HG02798 (cell line): ENCODE measurements around the gene COL12A1.

Experiments used
- ATAC-seq: cut with Tn5 transposase; IDR thresholded peaks from one replicate; pipeline ENCODE4 v1.9.1; 2021; ENCODE audit warnings: mild to moderate bottlenecking; ENCODE audit not compliant: unreplicated experiment, poor library complexity

COL12A1 gene

DNA sequence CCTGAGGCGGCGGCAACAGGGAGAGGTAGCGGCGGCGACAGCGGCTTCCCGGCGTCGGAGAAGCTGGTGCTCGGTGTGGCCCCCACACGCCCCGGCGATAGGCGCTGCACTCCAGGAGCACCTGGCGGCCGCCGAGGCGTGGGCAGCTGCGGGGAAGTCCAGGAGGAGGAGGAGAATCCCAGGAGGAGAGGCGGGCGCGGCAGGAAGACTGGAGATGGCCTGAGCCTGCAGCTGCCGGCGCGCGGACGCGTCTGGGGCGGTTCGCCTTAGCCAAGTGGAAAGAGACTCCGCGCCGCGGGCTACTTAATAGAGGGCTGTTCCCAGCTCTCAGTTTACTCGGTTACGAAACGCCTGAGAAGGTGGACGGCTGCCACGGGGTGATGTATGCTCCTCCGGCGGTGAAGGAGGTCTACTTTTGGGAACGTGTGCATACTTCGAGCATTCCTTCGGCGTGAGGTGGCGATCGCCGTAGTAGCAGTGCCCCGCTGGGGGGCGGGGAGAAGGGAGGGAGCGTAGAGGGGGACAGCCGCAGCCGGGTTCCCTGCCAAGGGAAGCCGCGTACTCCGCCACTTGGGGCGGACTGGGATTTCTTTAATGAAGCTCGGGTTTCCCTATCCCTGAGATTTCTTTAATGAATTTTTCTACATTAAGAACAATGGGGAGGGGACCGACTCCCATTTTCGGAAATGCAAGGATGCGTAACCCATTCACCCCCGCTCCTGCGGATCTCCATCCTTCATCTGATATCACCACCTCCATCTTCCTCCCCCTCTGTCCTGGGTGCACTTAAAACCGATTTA lies at the start of gene COL12A1:
COL12A1 (minus strand) TSS at position 278 of the 800 bp plus-strand sequence. CDS start 3,261 bp downstream, outside the sequence.
- no peak for ATAC-seq

DNA sequence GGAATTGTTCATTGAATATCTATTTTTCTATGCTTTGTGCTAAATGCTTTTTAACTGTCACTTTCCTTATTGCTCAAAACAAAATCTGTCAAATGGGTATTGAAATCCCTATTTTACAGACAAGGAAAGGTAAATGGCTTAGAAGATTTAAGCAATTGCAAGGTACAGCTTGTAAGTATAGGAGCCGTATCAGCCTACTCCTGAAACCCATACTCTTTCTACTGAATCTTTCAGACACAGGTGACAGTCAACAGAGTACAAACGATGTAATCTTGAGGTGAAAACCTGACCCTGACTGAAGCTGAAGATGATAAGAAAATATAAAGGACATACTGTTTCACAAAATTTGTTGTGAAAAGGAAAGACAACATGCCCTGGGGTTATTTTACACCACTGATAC lies 44.7 kb upstream of the COL12A1 start:
- no peak for ATAC-seq

DNA sequence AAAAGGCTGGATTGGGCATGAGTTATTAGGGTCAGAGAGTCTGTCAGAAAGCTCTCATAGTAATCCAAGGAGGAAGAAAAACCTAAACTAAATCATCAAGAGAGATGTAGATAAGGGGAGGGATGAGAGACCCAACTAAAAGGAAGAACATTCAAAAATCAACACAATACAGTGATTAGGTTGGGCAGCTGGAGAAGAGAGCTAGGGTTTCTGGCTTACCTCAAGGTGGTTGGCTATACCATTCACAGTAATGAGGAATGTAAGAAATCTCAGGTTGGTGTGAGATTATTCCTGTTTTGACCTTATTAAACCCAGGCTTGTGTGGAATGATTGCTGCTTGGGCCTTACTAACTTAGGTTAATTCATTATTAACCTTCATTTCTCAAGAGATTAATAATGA lies 44.0 kb upstream of the COL12A1 start:
- ATAC-seq = no peak

DNA sequence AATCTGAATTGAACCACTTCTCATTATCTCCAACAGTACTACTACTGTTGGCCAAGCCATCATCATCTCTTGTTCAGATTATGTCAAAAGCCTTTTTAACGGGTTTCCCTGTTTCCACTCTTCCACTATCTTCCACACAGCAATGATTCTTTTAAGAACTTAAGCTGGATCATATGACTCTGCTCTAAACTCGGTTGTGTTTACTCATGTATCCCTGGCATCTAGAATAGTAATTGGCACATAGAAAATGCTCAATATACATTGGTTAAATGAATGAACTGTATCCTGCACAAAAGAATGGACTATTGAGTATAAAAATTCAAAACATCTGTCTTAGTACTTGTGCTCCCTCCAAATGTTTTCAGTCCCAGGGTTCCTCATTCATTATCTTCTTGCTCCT lies 40.5 kb upstream of the COL12A1 start:
- ATAC-seq = no peak

DNA sequence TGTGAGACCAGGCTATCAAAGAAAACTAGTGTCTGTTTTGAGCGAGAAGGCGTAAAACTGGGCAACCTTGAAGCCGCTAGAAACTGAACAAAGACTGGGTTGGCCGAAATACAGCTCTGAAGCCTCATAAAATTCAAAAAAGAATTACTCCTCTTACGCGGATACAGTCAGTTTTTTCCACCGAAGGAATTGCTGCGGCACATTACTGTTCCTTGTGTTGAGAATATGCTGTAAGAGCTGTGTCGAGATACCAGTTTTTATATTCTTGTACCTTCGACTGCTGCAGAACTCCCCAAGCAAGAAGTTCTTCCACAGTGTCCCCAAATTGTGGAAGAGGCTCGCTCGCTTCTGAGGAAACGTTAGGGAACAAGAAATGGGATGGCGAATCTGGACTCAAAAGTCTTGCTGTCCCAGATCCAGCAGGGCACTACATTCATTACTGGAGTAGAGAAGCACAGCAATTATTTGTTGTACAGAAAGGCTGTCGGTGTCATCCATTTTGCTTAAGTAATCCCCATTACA lies 38.3 kb upstream of the COL12A1 start:
- ATAC-seq = peak; percentile 20

DNA sequence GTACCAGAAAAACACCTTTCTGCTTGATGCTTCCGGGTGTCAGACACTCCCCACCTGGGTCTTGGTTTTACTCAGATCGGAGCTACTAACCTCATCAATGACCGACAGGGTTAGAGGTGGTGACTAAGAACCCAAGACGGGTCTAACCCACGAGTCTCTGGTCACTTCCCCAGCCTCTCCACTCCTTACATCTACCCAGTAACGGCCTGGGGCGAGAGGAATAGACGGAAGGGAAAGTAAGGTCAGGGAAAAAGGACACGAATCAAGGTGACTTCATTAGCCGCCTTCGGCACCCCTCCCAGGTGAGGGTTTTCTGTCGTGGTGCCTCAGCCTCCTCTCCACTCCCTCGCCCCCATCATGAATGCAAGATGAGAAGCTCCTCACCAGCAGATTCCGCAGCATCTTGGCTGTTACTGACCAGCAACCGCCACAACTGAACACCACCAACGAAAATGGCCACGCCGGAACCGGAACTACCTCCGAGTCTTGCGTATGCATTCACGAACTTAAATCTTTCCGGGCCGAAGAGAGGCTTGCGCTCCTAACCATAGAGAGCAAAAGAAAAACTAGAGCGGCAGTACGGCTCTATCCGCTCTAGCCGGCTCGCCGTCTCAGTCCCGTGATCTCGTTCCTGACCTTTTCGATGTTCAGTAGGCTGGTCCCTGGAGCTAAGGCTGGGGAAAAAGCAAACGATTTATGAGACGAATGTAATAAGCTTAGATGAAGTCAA lies 37.6 kb upstream of the COL12A1 start, which contains the start of gene COX7A2:
COX7A2 (minus strand) TSS at position 469 of the 730 bp plus-strand sequence; CDS start at position 402, 67 bp downstream.
- ATAC-seq = peak; percentile 96

DNA sequence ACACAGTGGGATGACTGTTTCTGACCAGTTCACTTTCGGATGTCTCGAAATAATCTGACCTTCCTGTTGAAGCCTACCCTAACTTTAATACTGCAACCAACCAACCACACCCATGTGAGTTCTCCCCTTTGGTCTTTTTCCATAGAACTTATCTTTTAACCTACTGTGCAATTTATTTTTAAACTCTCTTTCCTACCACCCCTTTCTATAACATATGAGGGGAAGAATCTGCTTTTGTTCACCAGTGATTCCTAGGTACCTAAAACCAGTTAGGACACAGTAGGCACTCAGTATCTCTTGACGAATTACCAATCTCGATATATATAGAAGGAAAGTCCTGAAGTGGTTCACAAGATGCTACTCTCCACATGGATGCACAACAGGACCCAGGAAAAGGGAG lies 30.8 kb upstream of the COL12A1 start:
- ATAC-seq = no peak

DNA sequence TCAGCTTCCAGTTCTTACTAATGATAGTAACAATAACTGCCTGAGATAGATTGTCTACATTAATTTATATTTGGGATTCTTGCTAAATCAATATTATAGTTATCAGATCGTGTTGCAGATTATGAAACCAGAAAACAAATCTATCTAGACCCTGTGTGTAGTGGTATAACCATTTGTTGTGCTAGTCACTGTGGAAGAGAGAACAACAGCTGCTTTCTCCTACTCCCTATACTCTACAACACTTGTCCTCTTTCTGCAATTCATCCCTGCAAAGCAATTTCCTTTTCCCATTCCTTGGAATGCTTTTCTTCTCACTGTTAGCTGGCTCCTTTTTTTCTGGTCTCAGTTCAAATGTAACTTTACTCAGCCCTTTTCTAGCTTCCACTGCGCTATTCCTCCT lies 29.4 kb upstream of the COL12A1 start:
- no peak for ATAC-seq

DNA sequence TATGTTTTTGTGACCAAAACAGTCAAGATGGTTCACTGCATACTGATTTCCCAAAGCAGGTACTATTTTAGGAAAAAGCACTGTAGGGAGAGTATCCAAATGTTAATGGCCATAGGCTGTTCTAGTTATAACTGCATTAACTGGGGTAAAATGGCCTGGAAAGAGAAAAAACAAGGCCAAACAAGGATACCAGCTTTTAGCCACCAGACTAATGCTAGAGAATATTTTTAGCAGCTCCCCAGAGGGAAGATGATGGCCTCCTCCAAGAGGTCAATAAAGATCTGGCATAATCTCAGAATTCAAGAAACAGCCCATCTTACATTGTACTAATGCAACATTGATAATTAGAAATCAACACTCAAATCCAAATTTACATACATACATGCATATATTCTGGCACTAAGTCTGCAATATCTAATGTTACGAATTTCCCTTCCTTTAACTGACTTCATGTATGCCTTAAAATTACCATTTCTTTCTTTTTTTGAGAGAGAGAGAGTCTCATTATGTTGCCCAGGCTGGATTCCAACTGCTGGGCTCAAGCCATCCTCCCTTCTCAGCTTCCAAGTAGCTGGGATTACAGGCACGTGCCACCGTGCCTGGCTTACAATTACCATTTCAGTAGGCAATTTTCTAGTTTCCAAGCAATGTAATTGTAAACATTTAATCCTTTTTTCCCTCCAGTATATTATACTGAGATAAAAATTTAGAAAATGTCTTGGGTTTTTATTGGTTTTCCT lies 28.4 kb upstream of the COL12A1 start:
- ATAC-seq = no peak

DNA sequence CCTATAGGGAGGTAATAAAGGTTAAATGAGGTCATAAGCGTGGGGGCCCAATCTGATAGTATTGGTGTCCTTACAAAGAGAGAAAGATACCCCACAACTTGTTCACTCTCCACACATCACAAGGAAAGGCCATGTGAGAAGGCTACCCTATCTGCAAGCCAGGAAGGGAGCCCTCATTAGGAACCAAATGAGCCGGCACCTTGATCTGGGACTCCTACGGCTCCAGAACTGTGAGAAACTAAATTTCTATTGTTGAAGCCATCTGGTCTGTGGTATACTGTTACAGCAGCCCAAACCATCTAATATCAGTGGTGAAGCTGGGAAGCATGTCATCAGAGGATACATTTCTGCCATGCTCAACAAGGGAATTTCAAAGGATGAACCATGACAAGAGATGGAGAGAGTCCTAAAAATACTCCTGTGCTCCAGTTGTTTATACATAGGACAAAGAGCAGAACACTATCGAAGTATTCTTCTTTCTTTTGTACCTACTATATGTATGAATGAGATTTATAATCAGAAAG lies 27.3 kb upstream of the COL12A1 start:
- no peak for ATAC-seq

DNA sequence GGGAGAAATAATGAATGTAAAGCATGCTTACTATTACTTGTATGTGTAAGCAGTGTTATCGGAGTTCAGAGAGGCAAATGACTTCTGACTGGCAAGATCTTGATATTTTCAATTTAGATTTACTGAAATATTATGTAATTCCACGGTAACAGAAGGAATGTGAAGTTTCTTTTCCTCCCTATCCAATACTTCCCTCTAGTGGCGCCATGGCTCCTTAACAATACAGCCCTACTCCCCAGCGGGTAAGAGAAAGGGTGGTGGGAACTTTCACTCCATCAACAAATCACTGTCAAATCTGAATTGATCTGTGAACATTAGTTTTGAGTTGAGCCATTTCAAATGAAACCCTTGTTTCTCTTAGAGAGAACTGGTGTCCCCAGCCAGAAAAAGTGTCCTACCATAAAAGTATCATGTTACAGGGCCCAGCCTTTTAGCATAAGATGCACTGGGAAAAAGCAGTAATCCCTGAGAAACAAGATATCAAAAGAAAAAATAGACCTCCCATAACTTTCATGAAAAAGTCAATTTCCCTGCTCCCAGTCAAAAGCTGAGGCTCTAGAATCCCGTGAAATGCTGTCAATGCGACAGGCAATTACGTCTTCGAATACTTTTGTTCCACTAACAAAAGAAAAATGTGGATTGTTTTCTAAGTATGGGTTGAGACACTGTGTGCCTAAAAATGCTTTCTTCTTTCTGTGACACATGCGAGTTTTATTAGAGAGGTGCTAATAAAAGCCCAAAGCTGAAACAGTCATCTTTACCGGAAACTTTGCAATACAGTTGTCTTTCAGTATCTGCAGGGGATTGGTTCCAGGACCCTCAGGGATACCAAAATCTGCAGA lies 24.9 kb upstream of the COL12A1 start:
- ATAC-seq = no peak

DNA sequence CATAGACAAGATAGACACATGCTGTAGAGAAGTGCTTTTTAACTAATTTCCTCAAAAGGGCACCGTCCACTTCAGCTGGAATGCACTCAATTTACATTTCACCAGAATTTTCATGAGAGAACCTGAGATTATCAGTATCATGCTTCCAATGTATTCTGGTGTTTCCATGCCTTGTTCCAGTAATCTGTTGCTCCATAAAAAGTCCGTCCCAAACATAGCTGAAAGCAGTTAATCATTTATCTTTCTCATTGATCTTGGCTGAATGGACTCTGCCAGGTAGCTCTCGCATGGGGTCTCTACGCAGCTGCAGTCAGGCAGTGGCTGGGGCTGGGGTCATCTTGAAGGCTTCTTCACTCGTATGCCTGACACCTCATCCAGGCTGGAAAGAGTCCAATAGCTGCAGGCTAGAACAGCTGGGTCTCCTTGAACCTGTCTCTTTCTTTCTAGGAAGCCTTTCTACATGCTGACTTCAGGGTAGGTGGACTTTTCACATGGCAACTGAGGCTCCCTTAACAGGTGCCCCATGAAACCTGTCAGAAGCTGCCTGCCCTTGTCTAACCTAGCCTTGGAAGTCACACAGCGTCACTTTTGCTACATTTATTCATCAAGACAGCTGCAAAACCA lies 18.6 kb upstream of the COL12A1 start:
- no peak for ATAC-seq

DNA sequence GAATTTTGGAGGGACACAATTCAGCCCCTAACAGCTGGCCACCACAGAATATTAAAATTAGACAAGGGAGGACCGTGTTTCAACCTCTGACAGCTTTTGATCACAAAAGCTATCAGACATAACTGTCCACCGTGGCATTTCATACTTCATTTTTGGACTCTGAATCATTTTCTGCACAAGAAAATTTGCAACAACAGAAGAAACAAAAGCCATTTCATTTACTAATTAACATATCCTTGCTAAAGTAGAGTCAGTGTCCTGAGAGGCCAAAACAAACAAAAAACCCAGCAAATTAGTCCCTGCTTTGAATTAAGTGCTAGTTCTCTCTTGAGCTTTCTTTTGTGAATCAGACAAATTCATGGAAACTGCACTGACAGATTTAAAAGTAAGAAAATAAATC lies 17.6 kb upstream of the COL12A1 start:
- no peak for ATAC-seq

DNA sequence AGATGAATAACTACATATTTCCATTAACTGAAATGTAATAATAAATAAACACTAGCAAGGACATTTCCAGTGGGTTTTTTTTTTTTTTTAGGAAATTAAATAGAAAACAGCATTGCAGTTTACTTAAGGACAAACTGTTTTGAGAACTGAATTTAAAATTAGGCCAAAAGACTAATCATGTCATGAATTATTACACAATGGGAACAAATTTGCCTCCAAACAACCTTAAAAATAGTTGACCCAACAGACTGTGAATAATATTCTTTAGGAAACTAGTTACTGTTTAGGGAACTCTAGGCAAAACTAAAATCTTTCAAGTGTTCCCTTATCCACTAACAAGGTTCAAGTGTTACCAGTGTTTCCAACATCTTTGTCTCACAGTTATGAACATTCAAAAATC lies 16.4 kb upstream of the COL12A1 start:
- ATAC-seq = no peak

DNA sequence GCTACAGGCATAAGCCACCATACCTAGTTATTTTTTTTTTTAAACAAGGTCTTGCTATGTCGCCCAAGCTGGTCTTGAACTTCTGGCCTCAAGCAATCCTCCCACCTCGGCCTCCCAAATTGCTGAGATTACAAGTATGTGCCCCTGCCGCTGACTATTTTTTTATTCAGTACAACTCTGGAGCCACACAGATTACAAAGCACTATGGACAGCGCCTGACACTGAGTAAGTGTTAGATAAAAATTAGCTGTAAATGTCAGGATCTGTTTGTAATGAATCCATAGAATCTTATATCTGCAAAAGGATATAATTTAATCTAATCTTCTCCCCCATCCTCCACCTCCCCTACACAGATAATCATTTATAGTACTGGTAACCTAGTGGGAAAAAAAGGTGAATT lies 15.3 kb upstream of the COL12A1 start:
- ATAC-seq = no peak

DNA sequence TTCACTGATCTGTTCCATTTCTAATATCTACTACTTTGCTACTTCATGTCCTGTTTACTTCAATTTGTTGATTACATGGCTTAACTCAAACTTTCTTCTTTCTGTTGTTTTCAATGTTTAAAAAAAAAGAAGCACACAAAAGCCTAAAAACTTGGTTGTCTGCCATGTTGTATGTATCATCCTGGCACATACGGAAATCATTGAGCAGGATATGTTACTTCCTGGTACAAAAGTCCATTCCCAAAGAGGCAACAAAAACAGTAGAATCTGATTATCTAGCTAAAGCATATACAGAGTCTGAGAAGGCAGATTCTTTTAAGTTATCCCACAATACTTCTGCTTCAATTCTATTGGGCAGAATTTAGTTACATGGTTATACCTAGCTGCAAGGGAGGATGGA lies 14.5 kb upstream of the COL12A1 start:
- ATAC-seq = no peak

DNA sequence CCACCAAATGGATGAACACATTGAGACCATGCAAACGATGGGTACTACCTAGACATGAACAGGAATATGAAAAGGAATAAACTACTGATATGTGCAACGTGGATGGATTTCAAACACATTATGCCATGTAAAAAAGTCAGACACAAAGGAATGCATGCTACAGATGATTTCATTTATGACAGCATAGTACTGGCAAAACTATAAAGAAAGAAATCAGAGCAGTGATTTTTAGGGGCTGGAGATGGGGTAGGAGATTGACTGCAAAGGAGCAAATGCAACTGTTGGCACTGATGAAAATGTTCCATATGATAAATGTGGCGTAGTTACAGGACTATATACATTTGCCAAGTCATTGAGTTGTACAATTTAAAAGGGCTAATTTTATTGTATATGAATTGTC lies 13.4 kb upstream of the COL12A1 start:
- ATAC-seq = no peak

DNA sequence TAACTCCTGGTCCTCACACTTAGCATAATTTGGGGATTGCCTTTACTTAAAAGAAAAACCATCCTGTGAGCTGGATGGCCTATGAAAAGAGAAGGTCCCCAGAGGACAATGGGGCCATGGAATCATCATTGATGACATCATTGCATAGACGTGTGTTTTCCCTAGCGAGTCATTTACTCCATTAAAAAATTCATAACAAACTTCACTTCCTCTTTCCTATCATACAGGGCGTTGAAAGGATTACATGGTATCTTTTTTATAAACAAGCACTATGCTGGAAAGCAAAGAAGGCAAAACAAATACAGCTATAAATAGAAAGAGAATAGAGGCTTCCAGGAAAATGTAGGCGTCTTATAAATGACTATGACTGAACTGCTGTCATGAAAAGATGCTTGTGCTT lies 11.3 kb upstream of the COL12A1 start:
- ATAC-seq = peak; percentile 34

DNA sequence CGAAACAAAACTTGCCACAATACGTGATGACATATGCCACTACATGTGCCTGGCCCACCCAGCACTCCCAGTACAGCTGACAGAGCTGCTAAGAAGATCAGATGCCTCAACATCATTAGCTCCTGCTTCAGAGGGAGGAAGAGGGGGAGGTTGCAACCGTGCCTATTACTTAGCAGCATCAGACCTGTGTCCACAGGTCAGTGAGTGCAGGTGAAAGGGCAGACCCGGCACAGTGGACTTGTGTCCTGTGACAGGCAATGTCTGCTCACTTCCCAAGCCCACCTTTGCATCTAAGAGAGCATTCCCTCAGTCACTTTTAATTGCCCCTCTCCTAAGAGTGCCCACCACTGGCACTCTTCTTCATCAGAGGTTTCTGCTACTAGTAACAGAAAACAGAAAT lies 9.4 kb upstream of the COL12A1 start:
- ATAC-seq = no peak
